ENCODE results near the gene TMEM108. TPM values are rescaled to one million over a fixed set of nuclear protein-coding genes. Genes with fewer than 3 reads are reported as not detected.

TMEM108 gene
- total and polyA plus RNA-seq, 2 of the 4 experiments (the other 2 are of a cell fraction): 0.18 to 2.2 TPM

DNA sequence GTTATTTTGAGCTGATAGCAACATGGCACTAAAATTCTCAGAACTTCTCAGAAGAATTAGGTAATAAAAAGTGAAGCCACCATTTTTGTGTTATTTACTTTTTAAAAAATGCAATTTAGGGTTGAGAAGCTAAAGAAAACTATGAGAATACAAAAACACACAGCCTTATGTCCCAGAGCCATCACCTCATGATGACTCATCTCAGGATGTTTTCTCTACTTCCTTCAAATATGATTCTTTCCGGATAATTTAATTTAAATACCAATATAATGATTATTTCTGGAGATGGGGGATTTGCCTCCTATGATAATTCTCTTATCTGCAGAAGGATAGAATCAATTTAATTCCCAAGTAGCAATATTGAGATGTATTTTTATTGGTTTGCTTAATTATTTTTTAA lies 256.1 kb downstream of the TMEM108 start:
- ATAC-seq (ENCODE audit: low read depth): no peak
- Histone ChIP-seq H3K36me3 (ENCODE audit: control insufficient read depth, insufficient read depth, low read length) (no peaks in the 10 kb centered on the region), H3K56ac (ENCODE audit: extremely low read depth, insufficient read depth, low read length) (no peak overlapping the region), H4K5ac (ENCODE audit: low read depth, low read length) (no peak overlapping the region), H3K18ac (ENCODE audit: low read depth, low read length) (no peak overlapping the region), H2BK15ac (ENCODE audit: low read depth, low read length) (no peak overlapping the region), H2AFZ (replicated peaks; ENCODE audit: low read length, poor library complexity) (no peak overlapping the region), H4K20me1 (ENCODE audit: insufficient read depth, low read length) (no peaks in the 10 kb centered on the region), H2BK5ac (ENCODE audit: low read depth, low read length, poor library complexity, severe bottlenecking) (peak overlapping the region; percentile 37), H3K79me1 (ENCODE audit: low read depth in 1 of 2, low read length in 2 of 2) (no peaks in the 10 kb centered on the region), H2BK20ac (ENCODE audit: low read depth, low read length) (no peak overlapping the region), H2BK120ac (ENCODE audit: low read depth, low read length) (no peak overlapping the region), H4K91ac (ENCODE audit: insufficient read depth, low read depth, low read length) (no peak overlapping the region), H3K4me1 (ENCODE audit: control insufficient read depth, insufficient read depth, low read length) (peaks cover 10% of the 10 kb centered on the region), H3K23ac (ENCODE audit: low read depth, low read length) (no peak overlapping the region), H2AK5ac (ENCODE audit: low read depth, low read length) (no peak overlapping the region), H3K4me3 (ENCODE audit: insufficient read depth, low read depth, low read length) (no peak overlapping the region), H3K27ac (ENCODE audit: insufficient read depth, low read length) (no peak overlapping the region), H3K9me1 (ENCODE audit: insufficient read depth, low read length) (no peaks in the 10 kb centered on the region), H3K27me3 (ENCODE audit: control insufficient read depth, insufficient read depth, low read length) (no peaks in the 10 kb centered on the region), H3K9ac (ENCODE audit: low read depth, low read length) (no peak overlapping the region), H2AK9ac (replicated peaks; ENCODE audit: low read depth, low read length, poor library complexity) (no peak overlapping the region), H3K9me3 (ENCODE audit: control insufficient read depth, insufficient read depth, low read length) (no peaks in the 10 kb centered on the region), H3K4me2 (ENCODE audit: low read depth, low read length) (no peak overlapping the region), H3K4ac (ENCODE audit: low read depth, low read length) (no peak overlapping the region), H3K14ac (replicated peaks; ENCODE audit: low read depth, low read length) (no peak overlapping the region), H4K8ac (ENCODE audit: low read depth in 2 of 2, low read length in 2 of 2) (no peak overlapping the region)
- intact Hi-C loops (cut with micrococcal nuclease): no loop called here
- no peak for TF ChIP-seq CHD1 (IDR thresholded peaks at IDR 0.05; ENCODE audit: low read depth, low read length)
- TF ChIP-seq FOS (IDR thresholded peaks at IDR 0.05; ENCODE audit: low read depth, low read length): peak; percentile 58; the same call in 1 of the 2 replicates
- peak; percentile 57 for DNase-seq
- in situ Hi-C loops (cut with MboI; ENCODE audit: low sequenced_read_pairs): loop anchor here (25.0 kb wide), 1 partner anchor 857 kb away; no protein-coding TSS in a partner anchor
- dilution Hi-C loops (cut with HindIII; ENCODE audit: low sequenced_read_pairs, unreplicated experiment): no loop called here
- CTCF ChIA-PET: interaction anchor here (0.8 kb wide), 1 partner anchor 9 kb away, joined by 3 read pairs; no protein-coding TSS in a partner anchor
- POLR2A ChIA-PET (ENCODE audit: unreplicated experiment): no interaction called here
- no TSS peak for BruUV-seq (replicated peaks)
- WGBS, 2 experiments (ENCODE audit: extremely low coverage in 2 of 2, insufficient read length in 1 of 2): no CpG with 5 or more reads among the region's 1 CpG
